Measurements from ENCODE around the gene MXRA8.

MXRA8 gene

GRCh38 chr1:1337793-1338147 is 20.6 kb downstream of the MXRA8 start:
- Histone ChIP-seq H3K4me3 (replicated peaks; ENCODE audit: low read depth, low read length) (no peak overlapping the region), H3K36me3 (ENCODE audit: control insufficient read depth, insufficient read depth, low read length) (peaks cover 4% of the 10 kb centered on the region), H3K27me3 (replicated peaks; ENCODE audit: control insufficient read depth, insufficient read depth, low read length) (no peaks in the 10 kb centered on the region)
- no peak for TF ChIP-seq CTCF (IDR thresholded peaks at IDR 0.05; ENCODE audit: insufficient read depth, low read length, poor library complexity, severe bottlenecking)
- DNase-seq (ENCODE audit: extremely low read depth, insufficient read length) = no peak

DNA sequence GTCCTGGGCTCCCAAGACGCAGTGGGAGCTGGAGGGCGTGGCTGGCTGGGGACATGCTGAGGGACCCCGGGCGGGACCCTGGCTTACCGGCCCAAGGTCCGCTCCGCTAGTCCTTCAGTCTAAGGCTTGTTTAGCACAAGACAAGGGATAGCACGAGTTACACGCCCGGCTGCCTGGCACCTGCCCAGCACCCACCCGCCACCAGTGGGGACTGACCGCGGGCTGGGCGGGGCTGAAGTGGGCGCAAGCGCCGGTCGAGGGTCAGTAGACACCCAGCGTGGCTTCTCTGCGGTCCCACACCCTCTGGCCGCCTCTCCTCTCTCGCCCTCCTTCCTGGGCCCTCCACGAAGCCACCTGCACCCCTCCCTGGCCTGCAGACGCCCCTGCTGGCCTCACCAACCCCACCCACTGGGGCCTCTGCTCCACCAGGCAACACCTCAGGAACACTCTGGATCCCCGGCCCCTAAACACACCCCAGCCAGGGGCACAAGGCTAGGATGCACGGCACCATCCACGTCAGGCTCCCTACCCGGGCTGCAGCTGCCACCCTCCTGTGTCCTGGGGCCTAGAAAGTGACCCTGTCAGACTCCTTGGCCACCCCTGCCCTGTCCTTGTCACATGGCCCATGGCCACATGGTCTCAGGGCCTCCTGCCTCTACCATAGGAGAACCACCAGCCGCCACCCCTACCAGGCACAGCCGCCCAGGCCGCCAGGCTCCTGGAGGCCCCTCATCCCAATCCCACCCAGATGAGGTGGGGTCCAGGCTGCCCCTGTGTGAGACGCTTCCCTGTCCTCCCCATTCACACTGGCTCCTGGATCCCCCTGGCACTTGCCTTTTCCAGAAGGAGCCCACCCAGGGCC is 21.2 kb downstream of the MXRA8 start:
- TF ChIP-seq CTCF (IDR thresholded peaks at IDR 0.05; ENCODE audit: insufficient read depth, low read length, poor library complexity, severe bottlenecking) = no peak
- no peaks in the 10 kb centered on the region for H3K27me3 ChIP-seq (replicated peaks; ENCODE audit: control insufficient read depth, insufficient read depth, low read length)
- DNase-seq (ENCODE audit: extremely low read depth, insufficient read length) = no peak
- H3K36me3 ChIP-seq (ENCODE audit: control insufficient read depth, insufficient read depth, low read length) = peaks cover 4% of the 10 kb centered on the region
- H3K4me3 ChIP-seq (replicated peaks; ENCODE audit: low read depth, low read length) = no peak overlapping the region

- TF ChIP-seq CTCF (IDR thresholded peaks at IDR 0.05; ENCODE audit: insufficient read depth, low read length, poor library complexity, severe bottlenecking) = no peak
- Histone ChIP-seq H3K4me3 (replicated peaks; ENCODE audit: low read depth, low read length) (no peak overlapping the region), H3K36me3 (ENCODE audit: control insufficient read depth, insufficient read depth, low read length) (peaks cover 4% of the 10 kb centered on the region), H3K27me3 (replicated peaks; ENCODE audit: control insufficient read depth, insufficient read depth, low read length) (no peaks in the 10 kb centered on the region)
- no peak for DNase-seq (ENCODE audit: extremely low read depth, insufficient read length)
These were observed 21.9 kb downstream of the MXRA8 start for GRCh38 chr1:1336446-1336845.

DNA sequence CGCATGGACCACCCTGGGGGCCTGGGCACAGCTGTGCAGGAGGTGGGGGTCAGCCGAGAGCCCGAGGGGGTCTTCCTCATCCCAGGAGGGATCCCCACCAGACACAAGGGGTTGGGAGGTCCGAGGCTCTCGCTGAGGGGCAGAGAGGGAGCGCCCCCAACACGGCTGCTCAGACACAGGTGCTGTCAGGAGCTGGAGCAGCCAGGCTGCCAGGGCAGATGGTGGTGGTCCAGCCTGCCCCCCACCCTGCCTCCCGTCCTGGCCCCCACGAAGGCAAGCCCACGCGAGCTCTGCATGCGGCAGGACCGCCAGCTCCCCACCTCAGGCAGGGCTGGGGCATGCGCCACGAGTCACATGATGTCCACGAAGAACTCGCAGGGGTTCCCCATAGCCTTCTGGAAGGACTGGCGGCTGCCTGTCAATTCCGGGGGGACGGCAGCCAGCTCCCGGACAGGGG is 22.5 kb downstream of the MXRA8 start:
- DNase-seq (ENCODE audit: extremely low read depth, insufficient read length) = no peak
- Histone ChIP-seq H3K36me3 (ENCODE audit: control insufficient read depth, insufficient read depth, low read length) (no peaks in the 10 kb centered on the region; the same call in none of the 2 replicates), H3K4me3 (replicated peaks; ENCODE audit: low read depth, low read length) (no peak overlapping the region), H3K27me3 (replicated peaks; ENCODE audit: control insufficient read depth, insufficient read depth, low read length) (no peaks in the 10 kb centered on the region)
- TF ChIP-seq CTCF (IDR thresholded peaks at IDR 0.05; ENCODE audit: insufficient read depth, low read length, poor library complexity, severe bottlenecking) = no peak

GRCh38 chr1:1335283-1335682 is 23.1 kb downstream of the MXRA8 start:
- Histone ChIP-seq H3K4me3 (replicated peaks; ENCODE audit: low read depth, low read length) (no peak overlapping the region), H3K27me3 (replicated peaks; ENCODE audit: control insufficient read depth, insufficient read depth, low read length) (no peaks in the 10 kb centered on the region), H3K36me3 (ENCODE audit: control insufficient read depth, insufficient read depth, low read length) (no peaks in the 10 kb centered on the region; the same call in none of the 2 replicates)
- TF ChIP-seq CTCF (IDR thresholded peaks at IDR 0.05; ENCODE audit: insufficient read depth, low read length, poor library complexity, severe bottlenecking) = no peak
- no peak for DNase-seq (ENCODE audit: extremely low read depth, insufficient read length)
